Neural cell (in vitro differentiated cells): ENCODE data around the gene CCSER2. TPM values are rescaled to one million over a fixed set of nuclear protein-coding genes. Genes with fewer than 3 reads are reported as not detected.

Experiments
- H2AFZ ChIP-seq: fragments of 200-600, 300-800 bp; sonication (generic), shearing (Covaris generic); 2 replicates; pipeline ENCODE4 v1.6.0; 2014; ENCODE audit warnings: low read depth, mild to moderate bottlenecking, antibody characterized with exemption, low read length, moderate library complexity
- H3F3A ChIP-seq: fragments of 200-600 bp; shearing (Covaris generic); 2 replicates; pipeline ENCODE4 v1.6.1; 2016; ENCODE audit warnings: mild to moderate bottlenecking, moderate library complexity, mixed read lengths, antibody characterized with exemption, low read length; ENCODE audit not compliant: insufficient read depth, poor library complexity, severe bottlenecking
- H3K27ac ChIP-seq: fragments of 200-600, 300-800 bp; sonication (generic), shearing (Covaris generic); 2 replicates; pipeline ENCODE4 v1.5.1; 2014; ENCODE audit warnings: mild to moderate bottlenecking, low read length, moderate library complexity
- H3K27me3 ChIP-seq: fragments of 300-800, 200-600 bp; sonication (generic), shearing (Covaris generic); 2 replicates; pipeline ENCODE4 v1.6.0; 2014; ENCODE audit warnings: mild to moderate bottlenecking, low read depth, low read length, moderate library complexity; ENCODE audit not compliant: insufficient read depth
- H3K36me3 ChIP-seq: fragments of 300-800, 200-600 bp; sonication (generic), shearing (Covaris generic); 2 replicates; pipeline ENCODE4 v1.5.1; 2014; ENCODE audit warnings: mild to moderate bottlenecking, antibody characterized with exemption, low read length, moderate library complexity; ENCODE audit not compliant: insufficient read depth
- H3K4me2 ChIP-seq: fragments of 300-800, 200-600 bp; sonication (generic), shearing (Covaris generic); 2 replicates; pipeline ENCODE4 v1.6.0; 2014; ENCODE audit warnings: mild to moderate bottlenecking, low read length
- H3K4me3 ChIP-seq: fragments of 300-800, 200-600 bp; sonication (generic), shearing (Covaris generic); 2 replicates; pipeline ENCODE4 v1.5.1; 2014; ENCODE audit warnings: mild to moderate bottlenecking, low read length, moderate library complexity
- H3K79me2 ChIP-seq: fragments of 200-600 bp; shearing (Covaris generic); replicated peaks from 2 replicates; pipeline ENCODE4 v1.6.0; 2014; ENCODE audit warnings: mild to moderate bottlenecking, low read length, moderate library complexity; ENCODE audit not compliant: insufficient read depth
- H3K9ac ChIP-seq: fragments of 300-800, 200-600 bp; sonication (generic), shearing (Covaris generic); 2 replicates; pipeline ENCODE4 v1.6.1; 2016; ENCODE audit warnings: mild to moderate bottlenecking, low read length, mixed read lengths
- H3K9me2 ChIP-seq: fragments of 200-600 bp; shearing (Covaris generic); 2 replicates; pipeline ENCODE4 v1.6.1; 2016; ENCODE audit warnings: mild to moderate bottlenecking, low read length, mixed read lengths; ENCODE audit not compliant: insufficient read depth
- H3K9me3 ChIP-seq: fragments of 200-600, 300-800 bp; sonication (generic), shearing (Covaris generic); 2 replicates; pipeline ENCODE4 v1.6.1; 2016; ENCODE audit warnings: mild to moderate bottlenecking, mixed run types, low read length, moderate library complexity, mixed read lengths
- H4K20me1 ChIP-seq: fragments of 200-600 bp; shearing (Covaris generic); 2 replicates; pipeline ENCODE4 v1.6.1; 2016; ENCODE audit warnings: mild to moderate bottlenecking, mixed run types; ENCODE audit not compliant: insufficient read depth
- CTCF ChIP-seq: fragments of 450-650 bp; IDR thresholded peaks from 2 replicates; pipeline ENCODE4 v1.5.1; 2014; ENCODE audit warnings: antibody characterized with exemption, mild to moderate bottlenecking, moderate library complexity; ENCODE audit not compliant: poor library complexity, severe bottlenecking
- POLR2AphosphoS5 ChIP-seq: IDR thresholded peaks from 2 replicates; pipeline ENCODE4 v1.6.1; 2012
- REST ChIP-seq: IDR thresholded peaks from 2 replicates; pipeline ENCODE4 v1.6.1; 2012; ENCODE audit warnings: borderline replicate concordance
- SMC3 ChIP-seq: fragments of 450-650 bp; conservative IDR thresholded peaks from 2 replicates; pipeline ENCODE4 v1.6.1; 2014; ENCODE audit warnings: antibody characterized with exemption, mild to moderate bottlenecking, moderate library complexity; ENCODE audit not compliant: poor library complexity
- TAF1 ChIP-seq: IDR thresholded peaks from 2 replicates; pipeline ENCODE4 v1.6.1; 2012; ENCODE audit warnings: low read depth
- polyA plus RNA-seq: library from polyadenylated mRNA; depleted of rRNA; stranded (reverse); fragments of >200 nt; gene quantifications from 2 replicates; pipeline ENCODE4 v1.2.3, GENCODE V29; 2014

The CCSER2 gene
- polyA plus RNA-seq, 1 donor from 2014 or later: 38.3 TPM

- Histone ChIP-seq H2AFZ (no peak overlapping the region), H3K4me2 (no peak overlapping the region), H3K9me2 (no peaks in the 10 kb centered on the region), H3K9me3 (no peaks in the 10 kb centered on the region), H3K27ac (no peak overlapping the region), H3K36me3 (no peaks in the 10 kb centered on the region), H3K4me3 (no peak overlapping the region), H3F3A (no peaks in the 10 kb centered on the region), H3K9ac (no peak overlapping the region), H3K27me3 (no peaks in the 10 kb centered on the region), H3K79me2 (peaks cover 49% of the 10 kb centered on the region), H4K20me1 (no peaks in the 10 kb centered on the region)
- TF ChIP-seq REST: no peak
- TF ChIP-seq POLR2AphosphoS5: no peak
Measured at GRCh38 chr10:84365335-84365881, 37.0 kb downstream of the CCSER2 start.

- no peaks in the 10 kb centered on the region for H3K27me3 ChIP-seq
- no peak overlapping the region for H3K27ac ChIP-seq
- H3K9me3 ChIP-seq: no peaks in the 10 kb centered on the region
- no peak overlapping the region for H3K4me3 ChIP-seq
- TF ChIP-seq SMC3: no peak
- TF ChIP-seq TAF1: no peak
- TF ChIP-seq REST: no peak
- TF ChIP-seq CTCF: no peak
- H3F3A ChIP-seq: no peaks in the 10 kb centered on the region
- no peak overlapping the region for H3K9ac ChIP-seq
- no peaks in the 10 kb centered on the region for H3K9me2 ChIP-seq
- H3K79me2 ChIP-seq: peaks cover 50% of the 10 kb centered on the region
- H2AFZ ChIP-seq: no peak overlapping the region
- no peak overlapping the region for H3K4me2 ChIP-seq
- no peaks in the 10 kb centered on the region for H3K36me3 ChIP-seq
- no peaks in the 10 kb centered on the region for H4K20me1 ChIP-seq
Measured at GRCh38 chr10:84366041-84366440, 37.7 kb downstream of the CCSER2 start.
